ENCODE data around the gene DOK6.

The DOK6 gene

GRCh38 chr18:69895066-69896047 is 494.7 kb downstream of the DOK6 start:
- no peak for DNase-seq (ENCODE audit: low read depth in 2 of 2, low spot score in 1 of 2)

- DNase-seq (ENCODE audit: low read depth in 2 of 2, low spot score in 1 of 2) = no peak
Measured at GRCh38 chr18:69897397-69898108, 496.9 kb downstream of the DOK6 start.

- DNase-seq (ENCODE audit: low read depth in 2 of 2, low spot score in 1 of 2) = no peak
Measured at GRCh38 chr18:69898241-69898861, 497.7 kb downstream of the DOK6 start.
